Neural cell (in vitro differentiated cells): ENCODE results near the gene KCNAB1.

Source experiments
- CTCF ChIP-seq: fragments of 450-650 bp; IDR thresholded peaks from 2 replicates; pipeline ENCODE4 v1.5.1; 2014; ENCODE audit warnings: antibody characterized with exemption, mild to moderate bottlenecking, moderate library complexity; ENCODE audit not compliant: poor library complexity, severe bottlenecking
- EP300 ChIP-seq: fragments of 450-650 bp; conservative IDR thresholded peaks from 2 replicates; pipeline ENCODE4 v1.6.1; 2014; ENCODE audit warnings: antibody characterized with exemption, mild to moderate bottlenecking, moderate library complexity; ENCODE audit not compliant: poor library complexity, severe bottlenecking
- EZH2 ChIP-seq: fragments of 200-600, 300-800 bp; shearing (Covaris generic), sonication (generic); IDR thresholded peaks from 2 replicates; pipeline ENCODE4 v1.6.1; 2014; ENCODE audit warnings: antibody characterized with exemption, low read length, borderline replicate concordance, mild to moderate bottlenecking; ENCODE audit not compliant: insufficient read depth, poor library complexity, severe bottlenecking
- POLR2AphosphoS5 ChIP-seq: IDR thresholded peaks from 2 replicates; pipeline ENCODE4 v1.6.1; 2012
- RAD21 ChIP-seq: fragments of 450-650 bp; conservative IDR thresholded peaks from 2 replicates; pipeline ENCODE4 v1.6.1; 2014; ENCODE audit warnings: antibody characterized with exemption, mild to moderate bottlenecking, moderate library complexity
- REST ChIP-seq: IDR thresholded peaks from 2 replicates; pipeline ENCODE4 v1.6.1; 2012; ENCODE audit warnings: borderline replicate concordance
- SMC3 ChIP-seq: fragments of 450-650 bp; conservative IDR thresholded peaks from 2 replicates; pipeline ENCODE4 v1.6.1; 2014; ENCODE audit warnings: antibody characterized with exemption, mild to moderate bottlenecking, moderate library complexity; ENCODE audit not compliant: poor library complexity
- TAF1 ChIP-seq: IDR thresholded peaks from 2 replicates; pipeline ENCODE4 v1.6.1; 2012; ENCODE audit warnings: low read depth

GRCh38 chr3:156350781-156351180, 230.4 kb downstream of the KCNAB1 start:
- TF ChIP-seq CTCF, result no peak
- no peak for TF ChIP-seq SMC3
- TF ChIP-seq EZH2, result no peak
- TF ChIP-seq POLR2AphosphoS5, result no peak
- no peak for TF ChIP-seq TAF1
- TF ChIP-seq EP300, result no peak
- TF ChIP-seq REST, result no peak
- TF ChIP-seq RAD21, result no peak
